Loucy (cell line): ENCODE measurements around the gene HEBP1.

Source experiments
- EZH2phosphoT487 ChIP-seq: fragments of 200-600 bp; IDR thresholded peaks from 2 replicates; pipeline ENCODE4 v1.6.1; 2018; ENCODE audit warnings: antibody characterized with exemption, mild to moderate bottlenecking, moderate library complexity, borderline replicate concordance
- TF ChIP-seq, protein P1 (sequence below): fragments of 200-600 bp; sonication (generic); conservative IDR thresholded peaks from 2 replicates; pipeline ENCODE4 v1.5.1; 2014; ENCODE audit warnings: mild to moderate bottlenecking, antibody characterized with exemption, low read length

DNA sequence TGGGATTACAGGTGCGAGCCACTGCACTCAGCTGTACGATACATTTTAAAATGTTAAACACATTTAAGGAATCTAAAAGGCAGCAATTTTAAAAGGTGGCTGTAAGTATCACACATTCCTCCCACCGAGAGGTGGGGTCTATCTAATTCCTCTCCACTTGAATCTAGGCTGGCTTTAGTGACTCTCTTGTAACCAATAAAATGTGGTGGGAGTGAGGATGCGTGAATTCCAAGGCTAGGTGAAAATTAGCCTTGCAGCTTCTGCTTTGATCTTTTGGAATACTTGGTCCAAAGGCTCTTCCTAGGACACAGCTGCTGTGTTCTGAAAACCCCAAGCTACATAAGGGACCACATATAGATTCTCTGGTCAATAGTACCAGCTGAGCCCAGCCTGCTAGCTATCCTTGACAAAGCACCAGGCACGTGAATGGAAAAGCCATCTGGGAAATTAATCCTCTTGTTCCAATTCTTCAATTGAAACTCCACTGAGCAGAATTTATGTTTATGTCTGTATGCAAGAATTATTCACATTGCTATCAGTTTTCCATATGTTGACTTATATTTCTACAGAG lies 39.3 kb downstream of the HEBP1 start:
- TF ChIP-seq, protein P1, sequence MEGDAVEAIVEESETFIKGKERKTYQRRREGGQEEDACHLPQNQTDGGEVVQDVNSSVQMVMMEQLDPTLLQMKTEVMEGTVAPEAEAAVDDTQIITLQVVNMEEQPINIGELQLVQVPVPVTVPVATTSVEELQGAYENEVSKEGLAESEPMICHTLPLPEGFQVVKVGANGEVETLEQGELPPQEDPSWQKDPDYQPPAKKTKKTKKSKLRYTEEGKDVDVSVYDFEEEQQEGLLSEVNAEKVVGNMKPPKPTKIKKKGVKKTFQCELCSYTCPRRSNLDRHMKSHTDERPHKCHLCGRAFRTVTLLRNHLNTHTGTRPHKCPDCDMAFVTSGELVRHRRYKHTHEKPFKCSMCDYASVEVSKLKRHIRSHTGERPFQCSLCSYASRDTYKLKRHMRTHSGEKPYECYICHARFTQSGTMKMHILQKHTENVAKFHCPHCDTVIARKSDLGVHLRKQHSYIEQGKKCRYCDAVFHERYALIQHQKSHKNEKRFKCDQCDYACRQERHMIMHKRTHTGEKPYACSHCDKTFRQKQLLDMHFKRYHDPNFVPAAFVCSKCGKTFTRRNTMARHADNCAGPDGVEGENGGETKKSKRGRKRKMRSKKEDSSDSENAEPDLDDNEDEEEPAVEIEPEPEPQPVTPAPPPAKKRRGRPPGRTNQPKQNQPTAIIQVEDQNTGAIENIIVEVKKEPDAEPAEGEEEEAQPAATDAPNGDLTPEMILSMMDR: no peak
- TF ChIP-seq EZH2phosphoT487: no peak
